SH-SY5Y (cell line): ENCODE data around the gene GTF2H4.

ENCODE experiments used
- GATA2 ChIP-seq: IDR thresholded peaks from 2 replicates; pipeline ENCODE4 v1.6.1; 2011; ENCODE audit warnings: mild to moderate bottlenecking, low read depth, low read length
- GATA3 ChIP-seq: IDR thresholded peaks from 2 replicates; pipeline ENCODE4 v1.6.1; 2011; ENCODE audit warnings: low read depth, mild to moderate bottlenecking, low read length, moderate library complexity

GRCh38 chr6:30917041-30917440 is 9.0 kb downstream of the GTF2H4 start:
- TF ChIP-seq GATA2 (no peak), GATA3 (no peak)
